Transverse colon (tissue), 4 donors: ENCODE results near the gene ROPN1. TPM values are rescaled to one million over a fixed set of nuclear protein-coding genes. Genes with fewer than 3 reads are reported as not detected.

Source experiments
- DNase-seq: peaks from one replicate; pipeline ENCODE4 v3.0.0-alpha.2; 2019
- H3K27ac ChIP-seq, 4 donors: fragments of 200-600 bp; sonication (generic); 2 replicates each; pipeline ENCODE4 v1.5.1; 2016 to 2018; ENCODE audit warnings: inconsistent platforms in 4 of 4
- H3K27me3 ChIP-seq: fragments of 200-600 bp; sonication (generic); 2 replicates; pipeline ENCODE4 v1.5.1; 2017; ENCODE audit warnings: inconsistent platforms
- H3K36me3 ChIP-seq, 4 donors: fragments of 200-600 bp; sonication (generic); 2 replicates each; pipeline ENCODE4 v1.5.1; 2017 to 2019; ENCODE audit warnings: inconsistent platforms in 4 of 4
- H3K4me1 ChIP-seq, 4 donors: fragments of 200-600 bp; sonication (generic); 2 replicates each; pipeline ENCODE4 v1.5.1; 2017 to 2020; ENCODE audit warnings: inconsistent platforms in 4 of 4
- H3K4me3 ChIP-seq, 4 donors: fragments of 200-600 bp; sonication (generic); 1 replicate in 1 of 4; 2 replicates in 3 of 4; pipeline versions ENCODE4 v1.5.1 to v1.6.1; 2017 to 2019; ENCODE audit warnings: inconsistent platforms in 4 of 4
- H3K9me3 ChIP-seq, 2 donors: fragments of 200-600 bp; sonication (generic); 2 replicates each; pipeline ENCODE4 v1.5.1; 2017 to 2019; ENCODE audit warnings: inconsistent platforms in 2 of 2
- CTCF ChIP-seq, 5 experiments: fragments of 200-600 bp in 3 of 5; fragments of 450-650 bp in 2 of 5; sonication (generic) in 3 of 5; IDR thresholded peaks; 1 replicate in 2 of 5; 2 replicates in 3 of 5; pipeline ENCODE4 v1.5.1; 2016 to 2017; ENCODE audit warnings: antibody characterized with exemption in 5 of 5, inconsistent platforms in 3 of 5, mild to moderate bottlenecking in 2 of 5, moderate library complexity in 1 of 5
- EP300 ChIP-seq: sonication (generic); formaldehyde crosslinking; IDR thresholded peaks from one replicate; pipeline ENCODE4 v1.6.1; 2017; ENCODE audit warnings: antibody characterized with exemption, low read depth
- POLR2A ChIP-seq: fragments of 450-650 bp; IDR thresholded peaks from one replicate; pipeline ENCODE4 v1.6.1; 2016; ENCODE audit warnings: antibody characterized with exemption, mild to moderate bottlenecking, moderate library complexity
- POLR2AphosphoS5 ChIP-seq, 3 donors: sonication (generic); formaldehyde crosslinking; IDR thresholded peaks; one replicate each; pipeline ENCODE4 v1.6.1; 2016; ENCODE audit warnings: antibody characterized with exemption in 3 of 3
- WGBS, 2 donors: methylation state at CpG; one replicate each; pipeline ENCODE4 v1.1.5; 2018; ENCODE audit warnings: low coverage in 1 of 2; 5-methylcytosine and 5-hydroxymethylcytosine counted together
- in situ Hi-C, 4 donors: fragments of 200-750 bp; cut with MboI; loops; one replicate each; pipeline versions ENCODE4 v1.15.0 to v1.15.1; 2017; ENCODE audit warnings: low sequenced_read_pairs in 3 of 4, low pct_ligation_motif_present in 1 of 4, low pct_unique_long_range_greater_than_20kb in 1 of 4
- intact Hi-C: fragments of 100-400 bp; cut with DNase I; formaldehyde crosslinking; loops from one replicate; pipeline ENCODE4 v1.15.1; 2023; ENCODE audit warnings: low total_unique reads
- total RNA-seq, 4 donors: library from RNA; depleted of rRNA; stranded (reverse); fragments of >200 nt; gene quantifications; one replicate each; pipeline ENCODE4 v1.1.0, GENCODE V29; 2016

The ROPN1 gene
- total RNA-seq, 4 donors from 2014 or later: 1.9 to 3.4 (median 3.0) TPM; not detected in 1

- H3K27ac ChIP-seq: no peak overlapping the region
- no peak for DNase-seq
- H3K36me3 ChIP-seq: no peaks in the 10 kb centered on the region
- 69% methylated on average over 1 of the region's 1 CpG; no CpG with 5 or more reads in 1 of the 2 donors for WGBS, 2 donors
- H3K4me1 ChIP-seq: peaks cover 0 to 22% (median 12%) of the 10 kb centered on the region in 4 donors
- intact Hi-C loops (no loop called here), in situ Hi-C loops (loop anchor here in 1 of 4 donors (25.0 kb wide), 2 partner anchors 253 to 428 kb away; no protein-coding TSS in a partner anchor)
- peak overlapping the region in 1 of 4 donors; percentile 79 for H3K4me3 ChIP-seq
- no peak for TF ChIP-seq EP300
- no peak for TF ChIP-seq CTCF (IDR thresholded peaks at IDR 0.05)
- TF ChIP-seq POLR2AphosphoS5 (IDR thresholded peaks at IDR 0.05): no peak
- TF ChIP-seq POLR2A: no peak
- peaks cover 32% of the 10 kb centered on the region for H3K27me3 ChIP-seq
- no peaks in the 10 kb centered on the region for H3K9me3 ChIP-seq
Measured at GRCh38 chr3:124034844-124035152, 42.9 kb upstream of the ROPN1 start.

GRCh38 chr3:124034016-124034843 is 42.3 kb upstream of the ROPN1 start:
- Histone ChIP-seq H3K36me3 (no peaks in the 10 kb centered on the region), H3K9me3 (no peaks in the 10 kb centered on the region), H3K4me1 (peaks cover 0 to 22% (median 12%) of the 10 kb centered on the region in 4 donors), H3K27ac (peak overlapping the region; percentile 82 to 88 (median 84)), H3K27me3 (peaks cover 32% of the 10 kb centered on the region), H3K4me3 (peak overlapping the region; percentile 66 to 86 (median 76))
- in situ Hi-C loops: loop anchor here in 1 of 4 donors (25.0 kb wide), 2 partner anchors 253 to 428 kb away; no protein-coding TSS in a partner anchor
- peak; percentile 24 for DNase-seq
- WGBS, 2 donors: 12 to 19% methylated on average over 3 to 43 of the region's 47 CpGs
- intact Hi-C loops: no loop called here
- TF ChIP-seq POLR2A: no peak
- TF ChIP-seq CTCF (IDR thresholded peaks at IDR 0.05): no peak
- TF ChIP-seq POLR2AphosphoS5 (IDR thresholded peaks at IDR 0.05): no peak
- TF ChIP-seq EP300: no peak

DNA sequence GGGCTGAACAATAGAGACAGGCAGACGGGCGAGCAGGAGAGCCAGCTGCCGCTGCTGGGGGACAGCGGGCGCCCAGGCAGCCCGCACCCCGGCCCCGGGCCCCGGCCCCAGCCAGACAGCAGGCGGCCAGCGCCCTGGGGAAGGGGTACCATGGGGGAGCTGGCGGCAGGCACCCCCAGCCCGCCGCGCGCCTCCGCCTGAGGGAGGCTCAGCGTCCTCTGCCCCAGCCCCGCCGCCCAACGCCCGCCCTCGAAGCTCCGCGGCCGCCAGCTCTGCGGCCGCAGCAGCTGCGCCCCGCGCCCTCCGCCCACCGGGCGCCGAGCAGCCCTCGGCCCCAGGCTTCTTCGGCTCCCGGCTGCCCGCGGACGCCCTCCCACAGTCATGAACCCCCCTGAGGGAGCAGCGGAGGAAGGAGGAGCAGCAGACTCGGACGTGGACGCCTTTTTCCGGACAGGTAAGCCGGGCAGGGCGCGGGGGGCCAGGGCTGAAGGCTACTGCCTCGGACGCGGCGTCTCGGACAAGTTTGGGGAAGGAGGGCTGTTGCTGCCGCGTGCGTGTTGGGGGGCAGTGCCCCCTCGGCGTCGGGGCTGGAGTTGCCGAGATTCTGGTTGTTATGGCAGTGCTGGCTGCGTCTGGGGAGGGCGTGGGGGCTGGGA is 41.6 kb upstream of the ROPN1 start, which contains the start of gene KALRN:
TSS of gene KALRN (plus strand) at position 10 of the 656 bp plus-strand sequence.
- Histone ChIP-seq H3K9me3 (no peaks in the 10 kb centered on the region), H3K27ac (peak within 1 kb of the TSS; percentile 82 to 88 (median 84)), H3K27me3 (peaks cover 32% of the 10 kb centered on the region), H3K4me3 (peak within 1 kb of the TSS; percentile 66 to 86 (median 76)), H3K4me1 (peaks cover 0 to 22% (median 12%) of the 10 kb centered on the region in 4 donors), H3K36me3 (no peaks in the 10 kb centered on the region)
- intact Hi-C loops: no loop called here
- in situ Hi-C loops: loop anchor here in 1 of 4 donors (25.0 kb wide), 2 partner anchors 254 to 429 kb away; no protein-coding TSS in a partner anchor
- TF ChIP-seq EP300 (no peak), POLR2A (peak; percentile 16), CTCF (IDR thresholded peaks at IDR 0.05) (no peak)
- peak; percentile 10 for DNase-seq
- WGBS, 2 donors: 0% methylated on average over 40 of the region's 63 CpGs; no CpG with 5 or more reads in 1 of the 2 donors

DNA sequence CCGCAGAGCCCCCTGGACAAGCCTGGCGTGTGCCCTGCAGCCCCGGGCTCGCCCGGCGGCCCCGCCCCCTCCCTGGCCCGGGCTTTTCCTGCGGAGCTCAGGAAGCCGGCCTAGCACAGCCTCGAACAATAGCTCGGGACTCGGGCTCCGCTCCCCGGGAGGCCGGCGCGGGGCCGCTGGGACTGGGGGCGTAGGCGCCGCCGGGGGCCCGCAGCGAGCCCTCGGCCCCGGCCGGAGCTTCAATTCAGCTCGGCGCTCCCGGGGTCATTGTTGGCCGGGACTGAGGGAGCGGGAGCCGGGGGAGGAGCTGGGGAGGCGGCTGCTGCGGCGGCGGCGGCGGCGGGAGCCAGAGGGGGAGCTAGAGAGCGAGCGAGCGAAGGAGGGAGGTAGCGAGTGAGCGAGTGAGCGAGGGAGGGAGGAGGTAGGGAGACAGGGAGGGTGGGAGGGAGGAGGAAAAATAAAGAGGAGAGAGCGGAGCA is 41.0 kb upstream of the ROPN1 start:
- Histone ChIP-seq H3K4me3 (peak overlapping the region; percentile 66 to 86 (median 76)), H3K9me3 (no peaks in the 10 kb centered on the region), H3K36me3 (no peaks in the 10 kb centered on the region), H3K4me1 (peaks cover 0 to 22% (median 12%) of the 10 kb centered on the region in 4 donors), H3K27ac (peak overlapping the region; percentile 82 to 88 (median 84)), H3K27me3 (peaks cover 32% of the 10 kb centered on the region)
- TF ChIP-seq POLR2A (no peak), CTCF (IDR thresholded peaks at IDR 0.05) (peak; percentile 25 to 89 (median 75)), POLR2AphosphoS5 (IDR thresholded peaks at IDR 0.05) (peak in 1 of 3 donors; percentile 37), EP300 (no peak)
- 0 to 2% methylated on average over 11 to 31 of the region's 48 CpGs for WGBS, 2 donors
- peak; percentile 90 for DNase-seq
- intact Hi-C loops (no loop called here), in situ Hi-C loops (loop anchor here in 1 of 4 donors (25.0 kb wide), 2 partner anchors 254 to 429 kb away; no protein-coding TSS in a partner anchor)
